Measurements from ENCODE around the gene NIT1. TPM values are rescaled to one million over a fixed set of nuclear protein-coding genes. Genes with fewer than 3 reads are reported as not detected.

The NIT1 gene
- total and polyA plus RNA-seq, 2 of the 13 experiments (the other 11 are each of a cell fraction or from before 2014, with no cell fraction given) = 22.7 to 31.0 TPM

DNA sequence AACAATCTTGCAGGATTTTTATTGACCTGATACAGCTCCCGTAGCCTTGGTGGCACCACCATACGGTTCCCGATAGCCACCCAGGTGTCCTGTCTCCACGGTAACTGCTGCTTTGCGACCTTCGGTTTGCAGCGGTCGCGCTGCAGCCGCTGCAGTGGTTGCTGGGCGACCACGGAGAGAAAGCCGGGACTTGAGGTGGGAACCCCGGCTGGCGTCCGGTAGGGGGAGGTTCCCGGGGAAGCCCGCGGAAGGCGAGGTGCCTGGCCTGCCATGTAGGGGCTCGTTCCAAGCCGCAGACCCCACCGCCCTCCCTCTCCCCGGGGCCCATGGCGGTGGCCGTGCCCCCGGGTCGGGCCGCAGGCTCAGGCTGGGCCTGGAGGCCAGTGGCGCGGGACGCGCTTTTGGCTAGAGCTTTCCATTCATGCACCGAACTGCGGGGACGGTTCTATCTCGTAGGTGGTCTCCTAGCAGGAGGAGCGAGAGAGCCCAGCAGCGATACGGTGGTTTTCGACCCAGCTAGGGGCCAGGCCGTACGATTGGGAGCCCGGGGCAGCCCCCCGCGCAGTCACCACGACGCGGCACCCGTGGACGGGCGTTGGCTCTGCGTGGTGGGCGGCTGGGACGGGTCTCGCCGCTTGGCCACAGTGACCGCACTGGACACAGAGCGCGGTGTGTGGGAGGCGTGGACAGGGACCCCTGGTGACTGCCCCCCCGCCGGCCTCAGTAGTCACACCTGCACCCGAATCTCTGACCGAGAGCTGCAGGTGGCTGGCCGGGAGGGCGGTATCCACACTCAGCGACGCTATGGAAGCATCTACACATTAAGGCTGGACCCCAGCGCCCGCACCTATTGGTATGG, 19.5 kb upstream of the NIT1 start, which contains the start of gene KLHDC9 (continued):
- TF ChIP-seq ZNF547 (CRISPR knock-in tag; IDR thresholded peaks at IDR 0.05) (0 out of 2 replicates have a peak, but pooled peaks have one; percentile 33), KLF12 (CRISPR knock-in tag; IDR thresholded peaks at IDR 0.05; ENCODE audit: borderline replicate concordance) (0 out of 2 replicates have a peak, but pooled peaks have one; percentile 23), ZNF253 (CRISPR knock-in tag; IDR thresholded peaks at IDR 0.05; ENCODE audit: borderline replicate concordance) (peak; percentile 65; the same call in 1 of the 2 replicates), ZNF136 (CRISPR knock-in tag; IDR thresholded peaks at IDR 0.05; ENCODE audit: low read depth) (0 out of 2 replicates have a peak, but pooled peaks have one; percentile 24), SAP130 (CRISPR knock-in tag; IDR thresholded peaks at IDR 0.05; ENCODE audit: low read depth) (peak; percentile 89), ZSCAN31 (CRISPR knock-in tag; IDR thresholded peaks at IDR 0.05; ENCODE audit: low read depth) (0 out of 2 replicates have a peak, but pooled peaks have one; percentile 54), HIVEP1 (CRISPR knock-in tag; IDR thresholded peaks at IDR 0.05) (peak; percentile 99), TBX2 (CRISPR knock-in tag; IDR thresholded peaks at IDR 0.05; ENCODE audit: borderline replicate concordance) (0 out of 2 replicates have a peak, but pooled peaks have one; percentile 30), STAG1 (CRISPR knock-in tag; IDR thresholded peaks at IDR 0.05) (peak; percentile 17; the same call in 1 of the 2 replicates), ZNF564 (CRISPR knock-in tag; IDR thresholded peaks at IDR 0.05) (0 out of 2 replicates have a peak, but pooled peaks have one; percentile 29), MED8 (CRISPR knock-in tag; IDR thresholded peaks at IDR 0.05; ENCODE audit: insufficient replicate concordance) (peak; percentile 34), MYC (CRISPR knock-in tag; IDR thresholded peaks at IDR 0.05; ENCODE audit: borderline replicate concordance) (peak; percentile 31; the same call in 1 of the 2 replicates), ZNF740 (CRISPR knock-in tag; IDR thresholded peaks at IDR 0.05) (0 out of 2 replicates have a peak, but pooled peaks have one; percentile 32)
- TF ChIP-seq, protein P1, sequence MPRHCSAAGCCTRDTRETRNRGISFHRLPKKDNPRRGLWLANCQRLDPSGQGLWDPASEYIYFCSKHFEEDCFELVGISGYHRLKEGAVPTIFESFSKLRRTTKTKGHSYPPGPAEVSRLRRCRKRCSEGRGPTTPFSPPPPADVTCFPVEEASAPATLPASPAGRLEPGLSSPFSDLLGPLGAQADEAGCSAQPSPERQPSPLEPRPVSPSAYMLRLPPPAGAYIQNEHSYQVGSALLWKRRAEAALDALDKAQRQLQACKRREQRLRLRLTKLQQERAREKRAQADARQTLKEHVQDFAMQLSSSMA (CRISPR knock-in tag; IDR thresholded peaks at IDR 0.05) = 0 out of 2 replicates have a peak, but pooled peaks have one; percentile 10
- TF ChIP-seq, protein P2, sequence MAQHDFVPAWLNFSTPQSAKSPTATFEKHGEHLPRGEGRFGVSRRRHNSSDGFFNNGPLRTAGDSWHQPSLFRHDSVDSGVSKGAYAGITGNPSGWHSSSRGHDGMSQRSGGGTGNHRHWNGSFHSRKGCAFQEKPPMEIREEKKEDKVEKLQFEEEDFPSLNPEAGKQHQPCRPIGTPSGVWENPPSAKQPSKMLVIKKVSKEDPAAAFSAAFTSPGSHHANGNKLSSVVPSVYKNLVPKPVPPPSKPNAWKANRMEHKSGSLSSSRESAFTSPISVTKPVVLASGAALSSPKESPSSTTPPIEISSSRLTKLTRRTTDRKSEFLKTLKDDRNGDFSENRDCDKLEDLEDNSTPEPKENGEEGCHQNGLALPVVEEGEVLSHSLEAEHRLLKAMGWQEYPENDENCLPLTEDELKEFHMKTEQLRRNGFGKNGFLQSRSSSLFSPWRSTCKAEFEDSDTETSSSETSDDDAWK (CRISPR knock-in tag; IDR thresholded peaks at IDR 0.05) = no peak
- TF ChIP-seq, protein P3, sequence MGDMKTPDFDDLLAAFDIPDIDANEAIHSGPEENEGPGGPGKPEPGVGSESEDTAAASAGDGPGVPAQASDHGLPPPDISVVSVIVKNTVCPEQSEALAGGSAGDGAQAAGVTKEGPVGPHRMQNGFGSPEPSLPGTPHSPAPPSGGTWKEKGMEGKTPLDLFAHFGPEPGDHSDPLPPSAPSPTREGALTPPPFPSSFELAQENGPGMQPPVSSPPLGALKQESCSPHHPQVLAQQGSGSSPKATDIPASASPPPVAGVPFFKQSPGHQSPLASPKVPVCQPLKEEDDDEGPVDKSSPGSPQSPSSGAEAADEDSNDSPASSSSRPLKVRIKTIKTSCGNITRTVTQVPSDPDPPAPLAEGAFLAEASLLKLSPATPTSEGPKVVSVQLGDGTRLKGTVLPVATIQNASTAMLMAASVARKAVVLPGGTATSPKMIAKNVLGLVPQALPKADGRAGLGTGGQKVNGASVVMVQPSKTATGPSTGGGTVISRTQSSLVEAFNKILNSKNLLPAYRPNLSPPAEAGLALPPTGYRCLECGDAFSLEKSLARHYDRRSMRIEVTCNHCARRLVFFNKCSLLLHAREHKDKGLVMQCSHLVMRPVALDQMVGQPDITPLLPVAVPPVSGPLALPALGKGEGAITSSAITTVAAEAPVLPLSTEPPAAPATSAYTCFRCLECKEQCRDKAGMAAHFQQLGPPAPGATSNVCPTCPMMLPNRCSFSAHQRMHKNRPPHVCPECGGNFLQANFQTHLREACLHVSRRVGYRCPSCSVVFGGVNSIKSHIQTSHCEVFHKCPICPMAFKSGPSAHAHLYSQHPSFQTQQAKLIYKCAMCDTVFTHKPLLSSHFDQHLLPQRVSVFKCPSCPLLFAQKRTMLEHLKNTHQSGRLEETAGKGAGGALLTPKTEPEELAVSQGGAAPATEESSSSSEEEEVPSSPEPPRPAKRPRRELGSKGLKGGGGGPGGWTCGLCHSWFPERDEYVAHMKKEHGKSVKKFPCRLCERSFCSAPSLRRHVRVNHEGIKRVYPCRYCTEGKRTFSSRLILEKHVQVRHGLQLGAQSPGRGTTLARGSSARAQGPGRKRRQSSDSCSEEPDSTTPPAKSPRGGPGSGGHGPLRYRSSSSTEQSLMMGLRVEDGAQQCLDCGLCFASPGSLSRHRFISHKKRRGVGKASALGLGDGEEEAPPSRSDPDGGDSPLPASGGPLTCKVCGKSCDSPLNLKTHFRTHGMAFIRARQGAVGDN (CRISPR knock-in tag; IDR thresholded peaks at IDR 0.05) = peak; percentile 79
